ENCODE results near the gene AGO3.

AGO3 gene

GRCh38 chr1:36096500-36097432 is 165.9 kb downstream of the AGO3 start:
- TF ChIP-seq ZNF274 (IDR thresholded peaks at IDR 0.05; ENCODE audit: low read depth, low read length), result no peak
- H3K4me3 ChIP-seq (ENCODE audit: low read length), result no peak overlapping the region

GRCh38 chr1:36097693-36098585 is 167.0 kb downstream of the AGO3 start:
- TF ChIP-seq ZNF274 (IDR thresholded peaks at IDR 0.05; ENCODE audit: low read depth, low read length), result no peak
- H3K4me3 ChIP-seq (ENCODE audit: low read length), result no peak overlapping the region

- no peak overlapping the region for H3K4me3 ChIP-seq (ENCODE audit: low read length)
- TF ChIP-seq ZNF274 (IDR thresholded peaks at IDR 0.05; ENCODE audit: low read depth, low read length), result no peak
These were observed 167.9 kb downstream of the AGO3 start for GRCh38 chr1:36098650-36099365.

- H3K4me3 ChIP-seq (ENCODE audit: low read length), result no peak overlapping the region
- no peak for TF ChIP-seq ZNF274 (IDR thresholded peaks at IDR 0.05; ENCODE audit: low read depth, low read length)
These were observed 168.9 kb downstream of the AGO3 start for GRCh38 chr1:36099681-36100341.

GRCh38 chr1:36100376-36100775 is 169.5 kb downstream of the AGO3 start:
- no peak for TF ChIP-seq ZNF274 (IDR thresholded peaks at IDR 0.05; ENCODE audit: low read depth, low read length)
- H3K4me3 ChIP-seq (ENCODE audit: low read length), result no peak overlapping the region

GRCh38 chr1:36101546-36101945 is 170.6 kb downstream of the AGO3 start:
- TF ChIP-seq ZNF274 (IDR thresholded peaks at IDR 0.05; ENCODE audit: low read depth, low read length), result no peak
- H3K4me3 ChIP-seq (ENCODE audit: low read length), result no peak overlapping the region

GRCh38 chr1:36106269-36106668 is 175.4 kb downstream of the AGO3 start:
- no peak for TF ChIP-seq ZNF274 (IDR thresholded peaks at IDR 0.05; ENCODE audit: low read depth, low read length)
- H3K4me3 ChIP-seq (ENCODE audit: low read length), result no peak overlapping the region

GRCh38 chr1:36107394-36107793 is 176.5 kb downstream of the AGO3 start:
- no peak for TF ChIP-seq ZNF274 (IDR thresholded peaks at IDR 0.05; ENCODE audit: low read depth, low read length)
- H3K4me3 ChIP-seq (ENCODE audit: low read length), result no peak overlapping the region

- no peak overlapping the region for H3K4me3 ChIP-seq (ENCODE audit: low read length)
- TF ChIP-seq ZNF274 (IDR thresholded peaks at IDR 0.05; ENCODE audit: low read depth, low read length), result no peak
These were observed 177.4 kb downstream of the AGO3 start for GRCh38 chr1:36108314-36108713.

GRCh38 chr1:36109041-36109679 is 178.3 kb downstream of the AGO3 start:
- H3K4me3 ChIP-seq (ENCODE audit: low read length), result no peak overlapping the region
- no peak for TF ChIP-seq ZNF274 (IDR thresholded peaks at IDR 0.05; ENCODE audit: low read depth, low read length)

GRCh38 chr1:36111151-36111550 is 180.2 kb downstream of the AGO3 start:
- TF ChIP-seq ZNF274 (IDR thresholded peaks at IDR 0.05; ENCODE audit: low read depth, low read length), result no peak

GRCh38 chr1:36112823-36113222 is 181.9 kb downstream of the AGO3 start:
- no peak overlapping the region for H3K4me3 ChIP-seq (ENCODE audit: low read length)
- TF ChIP-seq ZNF274 (IDR thresholded peaks at IDR 0.05; ENCODE audit: low read depth, low read length), result no peak

More at GRCh38 chr1:36111151-36111550, 180.2 kb downstream of the AGO3 start:
- H3K4me3 ChIP-seq (ENCODE audit: low read length), result no peak overlapping the region

- H3K4me3 ChIP-seq (ENCODE audit: low read length), result no peak overlapping the region
- TF ChIP-seq ZNF274 (IDR thresholded peaks at IDR 0.05; ENCODE audit: low read depth, low read length), result no peak
These were observed 183.5 kb downstream of the AGO3 start for GRCh38 chr1:36114371-36114770.

Data from GM08714 (cell line).